ENCODE data around the gene PROZ.

DNA sequence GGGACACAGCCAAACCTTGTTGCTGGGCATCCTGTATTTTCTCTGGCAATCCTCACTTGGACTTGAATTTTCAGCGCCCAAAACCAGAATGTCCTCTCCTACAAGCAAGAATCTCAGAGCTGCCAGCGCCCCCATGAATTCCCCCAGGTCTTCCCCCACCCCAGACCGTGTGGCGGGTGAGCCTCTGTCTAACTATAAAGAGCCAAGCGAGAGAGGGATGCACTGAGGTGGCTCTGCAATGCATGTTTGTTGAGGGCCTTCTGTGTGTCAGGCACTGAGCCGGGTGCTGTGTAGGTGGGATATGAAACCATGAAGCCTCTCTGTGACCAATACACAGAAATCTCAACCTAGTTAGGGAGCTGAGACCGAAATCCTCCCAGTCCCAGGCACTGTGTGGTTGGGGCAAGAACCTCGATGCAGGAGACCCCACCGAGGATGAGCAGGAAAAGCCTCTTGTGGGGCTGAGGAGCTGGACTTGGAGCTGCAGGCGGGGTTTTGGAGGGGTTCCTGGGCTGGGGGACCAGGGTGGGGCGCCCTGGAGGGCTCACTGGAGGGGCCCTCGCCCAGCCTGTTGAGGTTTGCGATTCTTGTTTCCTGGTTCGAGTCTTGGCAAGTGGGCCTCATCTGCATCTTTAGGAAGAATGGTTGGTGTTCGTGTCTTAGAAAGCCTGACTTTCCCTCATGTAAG lies 12.4 kb upstream of the PROZ start:
- TF ChIP-seq CTCF (IDR thresholded peaks at IDR 0.05; ENCODE audit: insufficient read depth, low read depth, low read length) (no peak), EZH2 (IDR thresholded peaks at IDR 0.05; ENCODE audit: insufficient read depth, low read length) (no peak)

All from astrocyte (in vitro differentiated cells and primary cell).